Hematopoietic multipotent progenitor cell (in vitro differentiated cells): ENCODE data around the gene COL15A1. TPM values are rescaled to one million over a fixed set of nuclear protein-coding genes. Genes with fewer than 3 reads are reported as not detected.
A peak's percentile ranks its signal among the peaks of the same experiment; 100 is the strongest.
"Not testable (repeated sequence)": the region's sequence is repeated elsewhere in the genome, so short reads cannot be mapped to it uniquely, and the experiment has no call there.

Source experiments
- DNase-seq, 3 donors: peaks; one replicate each; pipeline ENCODE4 v3.0.0-alpha.2; 2011 to 2015; ENCODE audit warnings: low read depth in 2 of 3, low spot score in 2 of 3
- total RNA-seq: library from RNA; depleted of rRNA; stranded (reverse); fragments of >200 nt; gene quantifications from one replicate; pipeline ENCODE4 v1.2.3, GENCODE V29; 2012

The COL15A1 gene
- total RNA-seq, 1 donor: under 0.01 TPM

GRCh38 chr9:99073985-99074901 is 130.5 kb downstream of the COL15A1 start:
- DNase-seq: peak in 1 of 3 donors; percentile 25

- no peak for DNase-seq
Measured at GRCh38 chr9:99074902-99075245, 131.2 kb downstream of the COL15A1 start.

GRCh38 chr9:99075246-99075912 is 131.7 kb downstream of the COL15A1 start:
- DNase-seq: no peak

- no peak for DNase-seq
Measured at GRCh38 chr9:99076030-99076429, 132.3 kb downstream of the COL15A1 start.

- DNase-seq: peak in 2 of 3 donors; percentile 87 to 95
Measured at GRCh38 chr9:99076483-99077171, 132.9 kb downstream of the COL15A1 start.

GRCh38 chr9:99078717-99079116 is 135.0 kb downstream of the COL15A1 start:
- no peak for DNase-seq

- no peak for DNase-seq
Measured at GRCh38 chr9:99079542-99079941, 135.8 kb downstream of the COL15A1 start.

- no peak for DNase-seq
Measured at GRCh38 chr9:99083051-99083450, 139.3 kb downstream of the COL15A1 start.

- no peak for DNase-seq
Measured at GRCh38 chr9:99085949-99086948, 142.5 kb downstream of the COL15A1 start.

GRCh38 chr9:99087462-99087861 is 143.8 kb downstream of the COL15A1 start:
- no peak for DNase-seq

GRCh38 chr9:99090336-99091130 is 146.8 kb downstream of the COL15A1 start:
- DNase-seq: no peak

- DNase-seq: no peak
Measured at GRCh38 chr9:99092643-99093491, 149.2 kb downstream of the COL15A1 start.

GRCh38 chr9:99093492-99093791 is 149.7 kb downstream of the COL15A1 start:
- no peak for DNase-seq

GRCh38 chr9:99095565-99095964 is 151.9 kb downstream of the COL15A1 start:
- no peak for DNase-seq

GRCh38 chr9:99096409-99096808 is 152.7 kb downstream of the COL15A1 start:
- no peak for DNase-seq

- not testable (repeated sequence) for DNase-seq
Measured at GRCh38 chr9:99099806-99100585, 156.3 kb downstream of the COL15A1 start.

- no peak for DNase-seq
Measured at GRCh38 chr9:99101271-99101670, 157.6 kb downstream of the COL15A1 start.

- no peak for DNase-seq
Measured at GRCh38 chr9:99101812-99102211, 158.1 kb downstream of the COL15A1 start.
